T-cell (primary cell): Measurements from ENCODE around the gene INSYN2A. TPM values are rescaled to one million over a fixed set of nuclear protein-coding genes. Genes with fewer than 3 reads are reported as not detected.

Experiments used
- ATAC-seq, 4 experiments: fragments of 200-7000 bp in 3 of 4; fragments of 150-1000 bp in 1 of 4; cut with Tn5 transposase; replicated peaks in 1 of 4; 1 replicate in 3 of 4; 2 replicates in 1 of 4; pipeline ENCODE4 v1.10.0; 2021; ENCODE audit warnings: moderate library complexity in 3 of 4, mild to moderate bottlenecking in 2 of 4, moderate number of reproducible peaks in 1 of 4
- CTCF ChIA-PET, 2 donors: fragments of 300-600 bp; sonication (Branson Sonifier 250); formaldehyde crosslinking; loops; one replicate each; lab custom pipeline; 2022; ENCODE audit warnings: antibody characterized with exemption in 2 of 2; lab: Charles Lee
- POLR2A ChIA-PET, 2 donors: fragments of 300-600 bp; sonication (Branson Sonifier 250); formaldehyde crosslinking; loops; one replicate each; lab custom pipeline; 2022; ENCODE audit warnings: antibody characterized with exemption in 2 of 2; lab: Charles Lee
- DNase-seq, 35 experiments: peaks; one replicate each; pipeline versions ENCODE4 v3.0.0 to v3.0.0-alpha.2; 2013 to 2023
- H3K27ac ChIP-seq: one replicate; pipeline ENCODE4 v1.5.1; 2013; ENCODE audit warnings: low read length
- H3K27me3 ChIP-seq, 2 experiments: replicated peaks in 1 of 2; 1 replicate in 1 of 2; 2 replicates in 1 of 2; pipeline versions ENCODE4 v1.6.1 to v1.7.0; 2013; ENCODE audit warnings: low read length in 1 of 2, mixed read lengths in 1 of 2; ENCODE audit not compliant: control insufficient read depth in 2 of 2, insufficient read depth in 2 of 2; ENCODE audit errors: extremely low read depth in 1 of 2
- H3K36me3 ChIP-seq, 2 donors: 1 replicate in 1 of 2; 2 replicates in 1 of 2; pipeline versions ENCODE4 v1.6.1 to v1.7.0; 2013; ENCODE audit warnings: low read length in 1 of 2; ENCODE audit not compliant: control insufficient read depth in 2 of 2, insufficient read depth in 1 of 2; ENCODE audit errors: extremely low read depth in 1 of 2
- H3K4me1 ChIP-seq, 2 experiments: 1 replicate in 1 of 2; 2 replicates in 1 of 2; pipeline versions ENCODE4 v1.6.1 to v1.7.0; 2013; ENCODE audit warnings: low read length in 2 of 2, mixed read lengths in 1 of 2; ENCODE audit not compliant: insufficient read depth in 2 of 2, control insufficient read depth in 1 of 2; ENCODE audit errors: extremely low read depth in 1 of 2
- H3K4me3 ChIP-seq, 2 donors: 1 replicate in 1 of 2; 2 replicates in 1 of 2; pipeline versions ENCODE4 v1.5.1 to v1.7.0; 2013; ENCODE audit warnings: mild to moderate bottlenecking in 2 of 2, low read length in 1 of 2, moderate library complexity in 1 of 2; ENCODE audit not compliant: control insufficient read depth in 1 of 2; ENCODE audit errors: extremely low read depth in 1 of 2
- H3K9me3 ChIP-seq: 2 replicates; pipeline ENCODE4 v1.7.0; 2013
- H3K27ac Mint-ChIP-seq, 2 donors: one replicate each; pipeline ENCODE4 v1.8.0; 2020 to 2021; ENCODE audit warnings: mild to moderate bottlenecking in 2 of 2, mixed read lengths in 2 of 2
- H3K27me3 Mint-ChIP-seq, 2 donors: one replicate each; pipeline ENCODE4 v1.8.0; 2021 to 2022; ENCODE audit warnings: mixed read lengths in 2 of 2
- H3K36me3 Mint-ChIP-seq: one replicate; pipeline ENCODE4 v1.8.0; 2021; ENCODE audit warnings: mixed read lengths
- H3K4me1 Mint-ChIP-seq, 3 donors: one replicate each; pipeline ENCODE4 v1.8.0; 2020 to 2022; ENCODE audit warnings: mixed read lengths in 3 of 3, mild to moderate bottlenecking in 1 of 3
- H3K4me3 Mint-ChIP-seq, 3 donors: one replicate each; pipeline ENCODE4 v1.8.0; 2020 to 2022; ENCODE audit warnings: mild to moderate bottlenecking in 3 of 3, mixed read lengths in 3 of 3, moderate library complexity in 3 of 3
- H3K9me3 Mint-ChIP-seq, 3 donors: one replicate each; pipeline ENCODE4 v1.8.0; 2020 to 2022; ENCODE audit warnings: mixed read lengths in 3 of 3
- WGBS: methylation state at CpG from one replicate; pipeline ENCODE4 v1.1.5; 2013; ENCODE audit warnings: missing lambda C conversion rate; ENCODE audit not compliant: insufficient coverage; 5-methylcytosine and 5-hydroxymethylcytosine counted together
- total RNA-seq, 35 experiments: library from RNA in 6 of 35; stranded (reverse) in 6 of 35; fragments of 120-200 nt in 1 of 35; gene quantifications; one replicate each; pipeline versions ENCODE4 v1.2.1 to v1.2.4 and lab custom pipeline; 2013 to 2026

INSYN2A gene
- total RNA-seq, 5 donors from 2014 or later (not counting 1 experiment from before 2014, with no cell fraction given): not detected

DNA sequence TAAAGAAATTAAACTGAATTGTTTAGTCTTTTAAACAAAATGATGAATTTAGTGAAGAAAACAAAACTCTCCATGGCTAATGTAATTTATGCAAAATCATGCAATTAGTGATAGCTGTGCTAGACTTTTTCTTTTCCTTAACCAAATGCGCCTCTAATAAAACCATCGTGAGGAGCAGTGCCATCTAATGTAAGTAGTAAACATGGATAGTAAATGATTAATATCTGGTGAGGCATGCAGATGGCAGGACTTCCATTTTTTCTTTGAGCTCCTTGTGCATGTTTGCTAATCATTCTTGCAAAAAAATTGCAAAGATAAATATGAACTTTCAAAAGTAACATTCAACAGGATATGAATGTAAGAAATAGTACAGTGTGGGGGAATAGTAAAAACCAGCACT lies 2.3 kb downstream of the INSYN2A start:
- no CpG with 5 or more reads among the region's 2 CpGs for WGBS
- H3K4me3 Mint-ChIP-seq: no peak overlapping the region
- DNase-seq (no peak), ATAC-seq (no peak)
- no peak overlapping the region for H3K27ac ChIP-seq
- peaks cover 0 to 3% (median 3%) of the 10 kb centered on the region in 3 donors for H3K4me1 Mint-ChIP-seq
- no peaks in the 10 kb centered on the region for H3K4me1 ChIP-seq
- peaks cover 31 to 36% of the 10 kb centered on the region in 2 donors for H3K27me3 Mint-ChIP-seq
- CTCF ChIA-PET: no interaction called here
- POLR2A ChIA-PET: no interaction called here
- no peaks in the 10 kb centered on the region for H3K36me3 Mint-ChIP-seq
- no peak overlapping the region for H3K27ac Mint-ChIP-seq
- peaks cover 8 to 24% of the 10 kb centered on the region in 2 experiments for H3K27me3 ChIP-seq
- H3K4me3 ChIP-seq: no peak overlapping the region
- no peaks in the 10 kb centered on the region for H3K36me3 ChIP-seq
- H3K9me3 ChIP-seq: no peaks in the 10 kb centered on the region
- H3K9me3 Mint-ChIP-seq: no peaks in the 10 kb centered on the region

DNA sequence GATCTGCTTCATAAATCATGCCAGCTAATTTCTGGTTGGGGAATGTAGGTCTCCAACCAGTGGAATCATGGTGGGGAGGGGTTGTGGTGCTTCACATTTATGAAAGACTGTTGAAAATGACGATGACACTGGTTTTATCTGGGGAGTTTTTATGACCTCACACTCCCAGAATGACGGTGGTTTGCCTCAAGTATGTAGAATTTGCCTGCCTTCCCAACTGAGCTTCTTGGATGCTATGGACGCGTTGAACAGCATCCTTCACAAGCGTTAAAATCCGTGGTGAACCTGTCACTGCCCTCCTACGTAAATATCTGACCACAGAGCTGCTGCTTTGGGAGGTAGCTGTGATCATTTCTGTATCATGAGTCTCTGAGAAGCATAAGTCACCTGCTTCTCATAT lies 3.3 kb downstream of the INSYN2A start:
- peaks cover 28 to 32% of the 10 kb centered on the region in 2 donors for H3K27me3 Mint-ChIP-seq
- ATAC-seq (no peak), DNase-seq (no peak)
- H3K36me3 Mint-ChIP-seq: no peaks in the 10 kb centered on the region
- Histone ChIP-seq H3K9me3 (no peaks in the 10 kb centered on the region), H3K4me3 (no peak overlapping the region), H3K27ac (no peak overlapping the region), H3K27me3 (peaks cover 8 to 24% of the 10 kb centered on the region in 2 experiments), H3K36me3 (no peaks in the 10 kb centered on the region), H3K4me1 (no peaks in the 10 kb centered on the region)
- no peaks in the 10 kb centered on the region for H3K9me3 Mint-ChIP-seq
- no peak overlapping the region for H3K4me3 Mint-ChIP-seq
- no peak overlapping the region for H3K27ac Mint-ChIP-seq
- 60% methylated on average over 5 of the region's 7 CpGs for WGBS
- CTCF ChIA-PET: no interaction called here
- H3K4me1 Mint-ChIP-seq: peaks cover 0 to 3% (median 3%) of the 10 kb centered on the region in 3 donors
- POLR2A ChIA-PET: no interaction called here

DNA sequence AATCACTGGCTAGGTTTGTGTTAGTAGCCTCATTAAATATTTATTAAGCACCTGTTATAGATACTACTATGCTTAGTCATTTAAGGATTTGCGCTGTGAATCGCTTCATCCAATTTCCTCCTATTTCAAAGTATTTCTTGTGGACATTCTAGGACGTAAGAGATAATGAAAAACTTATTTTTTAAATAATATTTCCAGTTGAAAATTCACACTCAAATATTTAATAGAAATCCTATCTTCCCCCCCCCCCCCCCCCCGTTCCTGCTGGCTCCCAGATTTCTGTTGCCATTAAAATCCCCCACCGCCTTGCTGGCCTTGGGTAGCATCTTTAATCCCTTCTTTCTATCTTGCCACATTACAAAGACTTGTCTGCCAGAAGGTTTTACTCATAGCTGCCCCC lies 6.0 kb downstream of the INSYN2A start:
- ChIA-PET CTCF (interaction anchor here in 1 of 2 donors (0.5 kb wide), 1 partner anchor 9 kb away, joined by 3 read pairs; no protein-coding TSS in a partner anchor), POLR2A (no interaction called here)
- no peak overlapping the region for H3K4me3 ChIP-seq
- WGBS: no CpG with 5 or more reads among the region's 5 CpGs
- peaks cover 2 to 3% (median 3%) of the 10 kb centered on the region in 3 donors for H3K9me3 Mint-ChIP-seq
- no peak overlapping the region for H3K4me3 Mint-ChIP-seq
- no peaks in the 10 kb centered on the region for H3K9me3 ChIP-seq
- H3K4me1 Mint-ChIP-seq: no peaks in the 10 kb centered on the region
- peaks cover 15 to 19% of the 10 kb centered on the region in 2 donors for H3K27me3 Mint-ChIP-seq
- no peaks in the 10 kb centered on the region for H3K4me1 ChIP-seq
- ATAC-seq: no peak
- no peak for DNase-seq
- H3K27me3 ChIP-seq: peaks cover 5 to 11% of the 10 kb centered on the region in 2 experiments
- H3K27ac Mint-ChIP-seq: no peak overlapping the region
- no peaks in the 10 kb centered on the region for H3K36me3 ChIP-seq
- H3K27ac ChIP-seq: no peak overlapping the region
- no peaks in the 10 kb centered on the region for H3K36me3 Mint-ChIP-seq

DNA sequence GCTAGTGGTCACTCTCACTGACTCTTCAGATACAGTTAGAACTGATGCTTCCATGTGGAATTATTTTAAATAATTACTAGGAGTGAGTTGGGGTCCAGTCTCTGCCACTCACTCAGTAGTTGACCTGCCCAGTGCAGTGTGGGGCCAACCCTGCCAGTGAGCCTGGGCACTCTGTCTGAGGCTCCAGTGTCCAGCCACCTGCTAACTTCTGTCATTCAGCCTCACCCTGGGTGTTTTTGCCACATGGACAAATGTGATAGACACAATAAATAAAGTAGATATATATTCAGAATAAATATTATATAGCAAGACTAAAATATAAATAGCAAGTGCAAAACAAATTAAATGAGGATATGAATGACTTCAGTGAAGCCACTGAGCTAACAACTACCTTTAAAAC lies 7.2 kb downstream of the INSYN2A start:
- Mint-ChIP-seq H3K4me3 (no peak overlapping the region), H3K9me3 (peaks cover 4 to 10% (median 4%) of the 10 kb centered on the region in 3 donors), H3K27me3 (peaks cover 8 to 20% of the 10 kb centered on the region in 2 donors), H3K4me1 (no peaks in the 10 kb centered on the region), H3K36me3 (no peaks in the 10 kb centered on the region), H3K27ac (no peak overlapping the region)
- no peak overlapping the region for H3K4me3 ChIP-seq
- H3K4me1 ChIP-seq: no peaks in the 10 kb centered on the region
- ChIA-PET POLR2A (no interaction called here), CTCF (no interaction called here)
- no peaks in the 10 kb centered on the region for H3K36me3 ChIP-seq
- H3K27ac ChIP-seq: no peak overlapping the region
- no peaks in the 10 kb centered on the region for H3K9me3 ChIP-seq
- DNase-seq (no peak), ATAC-seq (no peak)
- peaks cover 0 to 5% of the 10 kb centered on the region in 2 experiments for H3K27me3 ChIP-seq

DNA sequence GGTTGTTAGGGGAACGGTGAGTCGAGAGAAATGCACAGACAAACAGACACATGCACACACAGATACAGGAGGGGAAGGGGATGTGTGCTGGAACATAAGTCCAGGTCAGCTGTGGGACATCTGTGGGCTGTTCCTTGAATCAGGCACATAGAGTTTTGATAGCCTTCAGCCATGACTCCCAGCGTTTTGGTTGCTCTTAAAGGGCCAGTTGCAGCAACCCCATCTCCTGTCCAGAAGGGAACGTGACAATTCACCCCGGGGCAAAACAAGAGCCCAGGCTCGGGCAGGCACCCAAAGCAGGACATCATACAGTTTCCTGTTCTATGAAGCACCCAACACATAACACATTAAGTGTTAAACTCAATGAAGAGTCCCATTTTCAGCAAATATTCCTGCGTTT lies 9.6 kb downstream of the INSYN2A start:
- Mint-ChIP-seq H3K4me3 (no peak overlapping the region), H3K27ac (no peak overlapping the region), H3K4me1 (no peaks in the 10 kb centered on the region), H3K9me3 (peaks cover 4 to 10% (median 4%) of the 10 kb centered on the region in 3 donors), H3K27me3 (peaks cover 0 to 14% of the 10 kb centered on the region in 2 donors), H3K36me3 (no peaks in the 10 kb centered on the region)
- 86% methylated on average over 4 of the region's 7 CpGs for WGBS
- DNase-seq (no peak), ATAC-seq (no peak)
- Histone ChIP-seq H3K9me3 (no peaks in the 10 kb centered on the region), H3K4me1 (no peaks in the 10 kb centered on the region), H3K27ac (no peak overlapping the region), H3K27me3 (no peaks in the 10 kb centered on the region), H3K36me3 (no peaks in the 10 kb centered on the region), H3K4me3 (no peak overlapping the region)
- CTCF ChIA-PET: no interaction called here
- POLR2A ChIA-PET: no interaction called here

DNA sequence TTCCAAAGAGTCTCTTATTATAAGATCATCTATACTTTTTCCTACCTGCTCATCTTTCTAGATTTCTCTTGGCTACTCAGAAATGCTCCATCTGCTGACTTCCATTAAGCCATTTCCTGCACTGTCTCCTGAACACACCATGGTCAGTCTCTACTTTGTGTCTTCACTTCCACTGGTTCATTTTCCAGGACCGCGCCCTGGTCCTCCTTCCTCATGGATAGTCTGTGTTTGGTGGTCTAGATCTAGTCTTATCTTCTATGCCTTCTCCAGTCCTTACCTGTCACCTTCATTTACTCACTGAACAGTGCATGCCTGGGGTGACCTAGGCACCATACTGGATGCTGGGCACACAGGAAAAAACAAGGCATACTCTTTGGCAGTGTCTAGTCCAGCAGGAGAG lies 11.8 kb downstream of the INSYN2A start:
- ATAC-seq (no peak), DNase-seq (no peak)
- no peak overlapping the region for H3K27ac ChIP-seq
- POLR2A ChIA-PET: interaction anchor here in 1 of 2 donors (0.7 kb wide), 1 partner anchor 26 kb away, joined by 8 read pairs; no protein-coding TSS in a partner anchor
- no peaks in the 10 kb centered on the region for H3K36me3 ChIP-seq
- Mint-ChIP-seq H3K36me3 (no peaks in the 10 kb centered on the region), H3K4me1 (no peaks in the 10 kb centered on the region), H3K9me3 (peaks cover 4 to 10% (median 4%) of the 10 kb centered on the region in 3 donors), H3K27ac (no peak overlapping the region), H3K27me3 (peaks cover 0 to 5% of the 10 kb centered on the region in 2 donors), H3K4me3 (no peak overlapping the region)
- no peak overlapping the region for H3K4me3 ChIP-seq
- CTCF ChIA-PET: no interaction called here
- no peaks in the 10 kb centered on the region for H3K4me1 ChIP-seq
- H3K27me3 ChIP-seq: no peaks in the 10 kb centered on the region
- H3K9me3 ChIP-seq: no peaks in the 10 kb centered on the region
- WGBS: no CpG with 5 or more reads among the region's 2 CpGs

DNA sequence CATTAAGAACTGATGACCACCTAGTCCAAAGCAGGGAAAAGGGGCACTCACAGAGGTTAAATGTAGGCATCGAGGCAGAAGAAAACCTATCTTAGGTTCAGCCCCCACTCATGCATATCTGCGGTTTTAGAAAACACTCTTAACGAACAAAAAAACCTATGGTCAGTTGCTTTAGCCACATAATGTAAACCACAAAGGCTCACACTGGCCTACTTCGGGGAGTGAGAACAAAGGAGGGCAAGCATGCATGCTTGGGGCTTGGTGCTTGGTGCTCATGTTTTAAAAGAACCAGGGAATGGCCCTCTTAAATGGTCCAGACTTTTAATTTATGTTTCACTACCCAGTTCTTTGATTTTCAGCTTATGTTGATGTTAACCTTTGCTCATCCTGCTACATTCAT lies 14.2 kb downstream of the INSYN2A start:
- ChIA-PET POLR2A (no interaction called here), CTCF (no interaction called here)
- Mint-ChIP-seq H3K36me3 (no peaks in the 10 kb centered on the region), H3K27ac (no peak overlapping the region), H3K4me3 (no peak overlapping the region), H3K27me3 (peaks cover 0 to 5% of the 10 kb centered on the region in 2 donors), H3K4me1 (no peaks in the 10 kb centered on the region), H3K9me3 (peaks cover 4 to 10% (median 4%) of the 10 kb centered on the region in 3 donors)
- Histone ChIP-seq H3K9me3 (no peaks in the 10 kb centered on the region), H3K4me1 (no peaks in the 10 kb centered on the region), H3K27me3 (peaks cover 0 to 2% of the 10 kb centered on the region in 2 experiments), H3K36me3 (no peaks in the 10 kb centered on the region), H3K27ac (no peak overlapping the region), H3K4me3 (no peak overlapping the region)
- DNase-seq: no peak
- no CpG with 5 or more reads among the region's 4 CpGs for WGBS
- ATAC-seq: no peak
